GM12878 (cell line): ENCODE results near the gene JADE1. TPM values are rescaled to one million over a fixed set of nuclear protein-coding genes. Genes with fewer than 3 reads are reported as not detected.

Experiments
- ASH2L ChIP-seq: fragments of 300-600, 200-600 bp; sonication (generic); IDR thresholded peaks from 2 replicates; pipeline ENCODE4 v1.6.1; 2017; ENCODE audit warnings: low read depth, mild to moderate bottlenecking, borderline replicate concordance
- CBFB ChIP-seq: IDR thresholded peaks from 2 replicates; pipeline ENCODE4 v1.6.1; 2016; ENCODE audit warnings: antibody characterized with exemption, low read depth
- CREB1 ChIP-seq: IDR thresholded peaks from 2 replicates; pipeline ENCODE4 v1.6.1; 2012; ENCODE audit warnings: low read depth, mild to moderate bottlenecking, inconsistent platforms
- CUX1 ChIP-seq: IDR thresholded peaks from 2 replicates; pipeline ENCODE4 v1.6.1; 2012; ENCODE audit warnings: improper control_type of control experiment, low read depth, low read length; ENCODE audit not compliant: insufficient replicate concordance
- E4F1 ChIP-seq: fragments of 450-650 bp; IDR thresholded peaks from 2 replicates; pipeline ENCODE4 v1.6.1; 2018; ENCODE audit warnings: borderline replicate concordance, mild to moderate bottlenecking; ENCODE audit not compliant: partially characterized antibody
- EZH2 ChIP-seq: IDR thresholded peaks from 2 replicates; pipeline ENCODE4 v1.6.1; 2012; ENCODE audit warnings: low read depth, mild to moderate bottlenecking, control low read depth, inconsistent platforms, low read length, borderline replicate concordance; ENCODE audit not compliant: control insufficient read depth
- KDM1A ChIP-seq: fragments of 200-600 bp; sonication (generic); IDR thresholded peaks from 2 replicates; pipeline ENCODE4 v1.6.1; 2016; ENCODE audit warnings: borderline replicate concordance
- MYC ChIP-seq: IDR thresholded peaks from 2 replicates; pipeline ENCODE4 v1.6.1; 2011; ENCODE audit warnings: mild to moderate bottlenecking, low read length, moderate library complexity, inconsistent platforms; ENCODE audit not compliant: insufficient read depth, insufficient replicate concordance, insufficient read length, severe bottlenecking
- NR2F1 ChIP-seq: fragments of 450-650 bp; conservative IDR thresholded peaks from 2 replicates; pipeline ENCODE4 v1.6.1; 2017; ENCODE audit warnings: mild to moderate bottlenecking
- POLR2AphosphoS5 ChIP-seq: IDR thresholded peaks from 2 replicates; pipeline ENCODE4 v1.6.1; 2011; ENCODE audit warnings: mild to moderate bottlenecking, low read length, inconsistent platforms
- PRDM15 ChIP-seq: fragments of 450-650 bp; formaldehyde crosslinking; IDR thresholded peaks from 2 replicates; pipeline ENCODE4 v1.4.0; 2020; ENCODE audit warnings: mild to moderate bottlenecking, moderate library complexity
- SP1 ChIP-seq: IDR thresholded peaks from one replicate; pipeline ENCODE4 v1.6.1; 2011; ENCODE audit warnings: low read depth, low read length
- STAT1 ChIP-seq: fragments of 450-650 bp; conservative IDR thresholded peaks from 2 replicates; pipeline ENCODE4 v1.6.1; 2014; ENCODE audit warnings: antibody characterized with exemption, mild to moderate bottlenecking
- SUZ12 ChIP-seq: fragments of 200-600 bp; sonication (generic); IDR thresholded peaks from one replicate; pipeline ENCODE4 v1.6.1; 2018; ENCODE audit warnings: antibody characterized with exemption, mild to moderate bottlenecking; ENCODE audit not compliant: unreplicated experiment
- TARDBP ChIP-seq: IDR thresholded peaks from 2 replicates; pipeline ENCODE4 v1.6.1; 2016; ENCODE audit warnings: borderline replicate concordance
- polyA plus RNA-seq, 11 experiments: library from polyadenylated mRNA; depleted of rRNA in 4 of 11; unstranded in 6 of 11; stranded (reverse) in 5 of 11; fragments of >200 nt; fragmentation: Nextera tagmentation in 4 of 11; fragmentation: Illumina TruSeq in 1 of 11; extraction: Ambion mirVana in 4 of 11; extraction: Trizol in 1 of 11; gene quantifications; 1 replicate in 1 of 11; 2 replicates in 10 of 11; pipeline versions ENCODE4 v1.2.1 to v1.2.3, GENCODE V29; 2011 to 2016; ENCODE audit warnings: inconsistent platforms in 2 of 11, missing spikeins in 2 of 11, low read depth in 1 of 11
- total RNA-seq, 4 experiments: library from RNA; depleted of rRNA in 3 of 4; stranded (reverse); fragments of >200 nt in 3 of 4; fragmentation: Illumina TruSeq in 1 of 4; extraction: Trizol in 1 of 4; gene quantifications; 2 replicates each; pipeline versions ENCODE4 v1.2.1 to v1.2.3, GENCODE V29; 2013 to 2021
- TF ChIP-seq, protein P1 (sequence below): fragments of 450-650 bp; IDR thresholded peaks from 2 replicates; pipeline ENCODE4 v1.6.1; 2017; ENCODE audit warnings: low read depth, mild to moderate bottlenecking, moderate library complexity

Gene JADE1
- total and polyA plus RNA-seq, 10 of the 15 experiments (the other 5 are each of a cell fraction or from before 2014, with no cell fraction given) = 5.9 to 27.2 (median 15.8) TPM

GRCh38 chr4:128810331-128810870, 901 bp downstream of the JADE1 start (continued):
- no peak for TF ChIP-seq CUX1
- peak; percentile 52; the same call in 1 of the 2 replicates for TF ChIP-seq CBFB
- no peak for TF ChIP-seq TARDBP
- TF ChIP-seq KDM1A = no peak
- TF ChIP-seq ASH2L = no peak
- TF ChIP-seq, protein P1, sequence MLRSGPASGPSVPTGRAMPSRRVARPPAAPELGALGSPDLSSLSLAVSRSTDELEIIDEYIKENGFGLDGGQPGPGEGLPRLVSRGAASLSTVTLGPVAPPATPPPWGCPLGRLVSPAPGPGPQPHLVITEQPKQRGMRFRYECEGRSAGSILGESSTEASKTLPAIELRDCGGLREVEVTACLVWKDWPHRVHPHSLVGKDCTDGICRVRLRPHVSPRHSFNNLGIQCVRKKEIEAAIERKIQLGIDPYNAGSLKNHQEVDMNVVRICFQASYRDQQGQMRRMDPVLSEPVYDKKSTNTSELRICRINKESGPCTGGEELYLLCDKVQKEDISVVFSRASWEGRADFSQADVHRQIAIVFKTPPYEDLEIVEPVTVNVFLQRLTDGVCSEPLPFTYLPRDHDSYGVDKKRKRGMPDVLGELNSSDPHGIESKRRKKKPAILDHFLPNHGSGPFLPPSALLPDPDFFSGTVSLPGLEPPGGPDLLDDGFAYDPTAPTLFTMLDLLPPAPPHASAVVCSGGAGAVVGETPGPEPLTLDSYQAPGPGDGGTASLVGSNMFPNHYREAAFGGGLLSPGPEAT = peak; percentile 40
- no peak; the same call in 1 of the 2 replicates for TF ChIP-seq CREB1
- no peak for TF ChIP-seq SP1
- no peak for TF ChIP-seq E4F1
- no peak for TF ChIP-seq SUZ12
- no peak for TF ChIP-seq MYC
- TF ChIP-seq EZH2 = no peak
- no peak for TF ChIP-seq NR2F1
- no peak for TF ChIP-seq STAT1
- TF ChIP-seq POLR2AphosphoS5 = peak; percentile 47; the same call in 1 of the 2 replicates
- no peak for TF ChIP-seq PRDM15
